Measurements from ENCODE around the gene KLHDC8A.

The KLHDC8A gene

GRCh38 chr1:205294175-205294917 is 62.4 kb downstream of the KLHDC8A start:
- DNase-seq, result no peak

DNA sequence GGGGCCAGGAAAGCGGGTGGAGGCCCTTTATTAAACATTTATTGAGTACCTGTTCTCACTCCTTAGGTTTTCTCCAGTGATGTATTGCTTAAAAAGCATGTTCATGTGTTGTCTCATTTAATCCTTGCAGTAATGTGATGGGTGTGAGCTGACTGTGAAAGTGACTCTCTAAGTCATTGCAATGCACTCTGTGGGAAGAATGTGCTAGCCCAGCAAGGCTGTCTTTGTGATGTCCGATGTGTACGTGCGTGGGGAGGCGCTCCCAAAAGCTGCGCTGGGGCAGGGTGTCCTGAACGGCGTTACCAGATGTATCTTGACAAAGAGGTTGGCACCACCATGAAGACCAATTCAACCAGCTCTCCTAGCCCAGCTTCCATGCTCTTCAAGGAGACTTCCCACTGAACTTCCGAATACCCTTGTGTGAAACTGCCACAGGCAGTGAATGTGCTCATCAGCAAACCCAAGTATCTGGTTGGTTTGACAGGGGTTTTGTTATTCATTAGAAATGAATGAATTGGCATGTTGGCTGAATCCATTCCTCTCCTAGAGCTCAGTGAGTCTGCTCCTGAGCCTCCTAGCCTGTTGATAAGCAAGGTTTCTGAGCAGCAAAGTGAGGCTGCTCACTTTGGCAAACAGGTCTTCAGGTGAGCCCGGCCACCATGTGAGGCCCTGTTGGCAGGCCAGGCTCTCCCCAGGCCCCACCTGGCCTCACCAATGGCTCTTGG is 63.2 kb downstream of the KLHDC8A start:
- no peak for DNase-seq

DNA sequence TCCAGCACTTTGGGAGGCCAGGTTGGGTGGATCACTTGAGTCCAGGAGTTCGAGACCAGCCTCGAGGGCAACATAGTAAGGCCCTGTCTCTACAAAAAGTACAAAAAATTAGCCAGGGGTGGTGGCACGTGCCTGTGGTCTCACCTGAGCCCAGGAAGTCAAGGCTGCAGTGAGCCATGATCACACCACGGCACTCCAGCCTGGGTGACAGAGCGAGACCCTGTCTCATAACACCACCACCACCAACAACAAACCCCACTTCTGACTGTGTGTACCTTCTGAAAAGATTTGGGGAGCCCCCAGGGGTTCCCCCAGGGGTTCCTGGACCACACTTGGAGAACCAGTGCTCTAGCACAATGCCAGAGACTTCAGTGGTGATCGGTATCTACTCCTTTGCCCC is 65.1 kb downstream of the KLHDC8A start:
- no peak for DNase-seq

- DNase-seq, result no peak
Observed at GRCh38 chr1:205287767-205288559, 68.8 kb downstream of the KLHDC8A start.

- no peak for DNase-seq
Observed at GRCh38 chr1:205287076-205287475, 69.6 kb downstream of the KLHDC8A start.

GRCh38 chr1:205286335-205286950 is 70.3 kb downstream of the KLHDC8A start:
- no peak for DNase-seq

Data from NCI-H1436 treated with DMSO at 0.1 percent for 48 hours (cell line).